ENCODE data around the gene TOR2A. TPM values are rescaled to one million over a fixed set of nuclear protein-coding genes. Genes with fewer than 3 reads are reported as not detected.

TOR2A gene
- total RNA-seq, 1 experiment from 2014 or later: 27.7 TPM

GRCh38 chr9:127720865-127721227, 14.2 kb downstream of the TOR2A start:
- DNase-seq (ENCODE audit: low read depth): no peak

GRCh38 chr9:127720031-127720864, 14.8 kb downstream of the TOR2A start:
- DNase-seq (ENCODE audit: low read depth): no peak

GRCh38 chr9:127717766-127718165, 17.3 kb downstream of the TOR2A start:
- no peak for DNase-seq (ENCODE audit: low read depth)

GRCh38 chr9:127716412-127716811, 18.7 kb downstream of the TOR2A start:
- DNase-seq (ENCODE audit: low read depth): no peak

- peak; percentile 92 for DNase-seq (ENCODE audit: low read depth)
Measured at GRCh38 chr9:127715470-127716337, 19.4 kb downstream of the TOR2A start, which contains the start of the genes PTRH1 and TTC16. Gene PTRH1 (minus strand): TSS chr9:127715663. CDS start chr9:127715639, 24 bp downstream. Gene TTC16 (plus strand): TSS chr9:127716079. CDS start chr9:127716146, 67 bp downstream.

- no peak for DNase-seq (ENCODE audit: low read depth)
Measured at GRCh38 chr9:127714951-127715469, 20.1 kb downstream of the TOR2A start.

- no peak for DNase-seq (ENCODE audit: low read depth)
Measured at GRCh38 chr9:127714020-127714750, 20.9 kb downstream of the TOR2A start.

GRCh38 chr9:127712867-127713266, 22.2 kb downstream of the TOR2A start:
- DNase-seq (ENCODE audit: low read depth): no peak

- DNase-seq (ENCODE audit: low read depth): no peak
Measured at GRCh38 chr9:127712371-127712770, 22.7 kb downstream of the TOR2A start.

GRCh38 chr9:127711831-127712274, 23.2 kb downstream of the TOR2A start:
- DNase-seq (ENCODE audit: low read depth): no peak

GRCh38 chr9:127711226-127711701, 23.8 kb downstream of the TOR2A start:
- DNase-seq (ENCODE audit: low read depth): peak; percentile 10

GRCh38 chr9:127710204-127710783, 24.8 kb downstream of the TOR2A start:
- DNase-seq (ENCODE audit: low read depth): no peak

- no peak for DNase-seq (ENCODE audit: low read depth)
Measured at GRCh38 chr9:127708952-127709587, 26.0 kb downstream of the TOR2A start.

- DNase-seq (ENCODE audit: low read depth): peak; percentile 32
Measured at GRCh38 chr9:127707766-127708165, 27.3 kb downstream of the TOR2A start.

- peak; percentile 11 for DNase-seq (ENCODE audit: low read depth)
Measured at GRCh38 chr9:127706836-127707241, 28.3 kb downstream of the TOR2A start, which contains the start of gene CFAP157. Gene CFAP157 (plus strand): TSS chr9:127706988. CDS start chr9:127707032, 44 bp downstream.

GRCh38 chr9:127705577-127706379, 29.3 kb downstream of the TOR2A start:
- DNase-seq (ENCODE audit: low read depth): no peak

GRCh38 chr9:127703289-127703946, 31.7 kb downstream of the TOR2A start:
- DNase-seq (ENCODE audit: low read depth): no peak

GRCh38 chr9:127700594-127701255, 34.4 kb downstream of the TOR2A start:
- no peak for DNase-seq (ENCODE audit: low read depth)

Measured in HT1080 (cell line).